ENCODE data around the gene MYL10.
"Not testable (repeated sequence)": the region's sequence is repeated elsewhere in the genome, so short reads cannot be mapped to it uniquely, and the experiment has no call there.

MYL10 gene

DNA sequence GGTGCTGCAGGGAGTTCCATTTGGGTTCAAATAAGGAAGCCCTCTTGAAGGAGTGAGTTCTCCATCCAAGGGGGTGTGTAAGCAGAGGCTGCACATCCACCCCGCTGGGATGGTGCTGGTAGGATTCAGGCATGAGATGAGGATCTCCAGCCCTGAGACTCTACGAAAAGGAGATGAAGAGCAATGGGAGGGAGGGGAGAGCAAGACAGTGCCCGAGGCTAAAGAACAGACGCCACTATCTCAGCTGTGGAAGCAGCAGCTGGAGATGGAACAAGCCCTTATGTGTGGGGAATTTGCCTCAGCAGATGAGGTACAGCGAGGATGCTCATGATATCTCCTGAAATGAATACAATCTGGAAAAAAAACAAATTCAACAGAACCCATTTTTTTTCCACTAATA lies 28.1 kb upstream of the MYL10 start:
- no peak for DNase-seq (ENCODE audit: low read depth, low spot score)
- no peak overlapping the region for H3K27ac ChIP-seq

DNA sequence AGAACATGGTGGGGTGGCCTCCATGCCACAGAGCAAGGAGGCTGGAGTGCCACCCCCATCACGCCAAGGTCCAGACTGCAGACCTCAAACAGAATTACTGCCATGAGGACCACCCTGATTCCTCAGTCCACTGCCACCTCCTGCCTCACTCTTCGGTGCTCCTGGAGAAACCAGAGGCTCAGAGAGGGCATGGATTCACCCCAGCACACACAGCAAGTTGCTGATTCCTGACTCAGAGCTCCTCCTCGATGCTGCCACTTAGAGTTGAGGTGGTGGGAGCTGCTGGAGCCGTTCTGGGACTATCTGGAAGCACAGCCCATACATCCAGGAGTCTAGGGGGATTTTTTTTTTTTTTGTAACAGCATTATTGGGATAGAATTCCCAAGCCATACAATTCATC lies 22.0 kb upstream of the MYL10 start:
- H3K27ac ChIP-seq, result no peak overlapping the region
- no peak for DNase-seq (ENCODE audit: low read depth, low spot score)

GRCh38 chr7:101650579-101651081 lies 21.5 kb upstream of the MYL10 start:
- no peak overlapping the region for H3K27ac ChIP-seq
- no peak for DNase-seq (ENCODE audit: low read depth, low spot score)

GRCh38 chr7:101647876-101648275 lies 18.8 kb upstream of the MYL10 start:
- DNase-seq (ENCODE audit: low read depth, low spot score); H3K27ac ChIP-seq: not testable (repeated sequence)

DNA sequence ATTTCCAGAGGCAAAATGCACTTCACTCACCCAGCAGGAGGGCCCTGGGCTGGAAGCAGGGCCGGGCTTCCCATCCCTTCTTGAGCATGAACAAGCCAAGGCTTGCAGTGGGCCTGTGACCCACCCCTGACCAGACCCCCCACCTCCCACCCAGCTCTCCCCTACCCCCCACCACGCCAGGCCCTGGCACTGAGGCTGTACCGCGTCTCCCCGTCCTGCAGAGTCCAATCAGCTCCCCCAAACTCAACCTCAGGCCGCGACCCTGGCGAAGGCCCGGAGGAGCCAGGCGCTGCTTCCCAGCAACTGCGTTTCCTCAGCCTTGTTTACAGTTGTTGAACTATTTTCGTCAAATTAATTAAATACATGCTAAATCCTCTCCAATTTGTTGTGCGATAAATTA lies 16.9 kb upstream of the MYL10 start:
- no peak for DNase-seq (ENCODE audit: low read depth, low spot score)
- no peak overlapping the region for H3K27ac ChIP-seq

- H3K27ac ChIP-seq, result no peak overlapping the region
- no peak for DNase-seq (ENCODE audit: low read depth, low spot score)
Observed at GRCh38 chr7:101644879-101645278, 15.8 kb upstream of the MYL10 start.

- DNase-seq (ENCODE audit: low read depth, low spot score); H3K27ac ChIP-seq: not testable (repeated sequence)
Observed at GRCh38 chr7:101639127-101639526, 10.0 kb upstream of the MYL10 start.

DNA sequence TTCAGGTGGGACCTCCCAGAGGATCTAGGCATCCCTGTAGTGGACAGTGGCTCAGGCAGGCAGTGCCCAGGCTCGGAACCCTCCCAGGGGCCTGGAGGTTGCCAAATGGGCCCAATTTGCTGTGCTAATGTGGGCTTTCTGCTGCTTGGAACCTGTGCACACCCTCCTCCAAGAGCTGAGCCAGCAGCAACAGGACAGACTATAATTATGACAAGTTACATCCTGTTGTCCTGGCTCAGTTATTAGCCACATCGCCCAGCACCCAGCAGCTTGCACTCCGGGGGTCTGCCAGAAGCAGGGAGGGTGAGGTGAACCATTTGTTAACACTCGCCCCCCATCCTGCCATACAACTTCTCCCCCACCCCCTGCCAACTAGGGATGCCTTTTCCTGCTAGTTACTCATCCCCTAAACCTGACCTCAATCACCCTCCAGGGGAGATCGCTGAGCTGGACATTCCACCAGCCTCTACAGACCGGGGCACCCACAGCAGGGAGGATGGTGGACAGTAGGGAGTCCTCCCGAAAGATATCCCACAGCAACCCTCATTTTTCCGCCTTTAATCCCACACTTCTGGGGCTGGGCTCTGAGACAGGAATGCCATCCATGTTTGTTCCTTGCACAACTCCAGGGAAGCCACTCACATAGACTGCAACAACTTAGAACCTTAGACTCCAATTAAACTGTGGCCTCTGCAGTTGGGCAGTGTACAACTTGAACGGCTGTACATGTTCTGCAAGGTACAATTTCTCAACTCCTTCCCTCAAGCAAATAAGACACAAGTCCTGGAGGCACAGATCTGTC lies 7.9 kb upstream of the MYL10 start:
- H3K27ac ChIP-seq, result no peak overlapping the region
- DNase-seq (ENCODE audit: low read depth, low spot score), result no peak

DNA sequence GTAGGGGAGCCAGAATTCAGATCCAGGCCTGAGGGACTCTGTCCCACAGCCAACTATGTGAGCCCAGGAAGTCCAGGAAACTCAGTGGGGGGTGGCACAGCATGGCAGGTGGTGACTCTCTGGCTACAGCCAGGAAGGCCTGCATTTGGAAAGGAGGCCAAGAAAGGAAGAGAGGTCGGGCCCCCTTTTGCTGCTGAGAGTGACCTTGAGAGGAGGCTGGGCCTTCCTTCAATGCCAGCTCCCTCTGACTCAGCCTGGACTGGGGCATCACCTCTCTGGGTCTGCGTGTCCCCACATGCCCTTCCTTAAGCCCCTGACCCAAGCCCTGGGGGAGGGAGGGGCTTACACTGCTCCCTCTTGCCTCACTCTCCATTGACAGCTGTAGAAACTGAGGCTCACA lies 6.4 kb upstream of the MYL10 start:
- DNase-seq (ENCODE audit: low read depth, low spot score), result no peak
- no peak overlapping the region for H3K27ac ChIP-seq

DNA sequence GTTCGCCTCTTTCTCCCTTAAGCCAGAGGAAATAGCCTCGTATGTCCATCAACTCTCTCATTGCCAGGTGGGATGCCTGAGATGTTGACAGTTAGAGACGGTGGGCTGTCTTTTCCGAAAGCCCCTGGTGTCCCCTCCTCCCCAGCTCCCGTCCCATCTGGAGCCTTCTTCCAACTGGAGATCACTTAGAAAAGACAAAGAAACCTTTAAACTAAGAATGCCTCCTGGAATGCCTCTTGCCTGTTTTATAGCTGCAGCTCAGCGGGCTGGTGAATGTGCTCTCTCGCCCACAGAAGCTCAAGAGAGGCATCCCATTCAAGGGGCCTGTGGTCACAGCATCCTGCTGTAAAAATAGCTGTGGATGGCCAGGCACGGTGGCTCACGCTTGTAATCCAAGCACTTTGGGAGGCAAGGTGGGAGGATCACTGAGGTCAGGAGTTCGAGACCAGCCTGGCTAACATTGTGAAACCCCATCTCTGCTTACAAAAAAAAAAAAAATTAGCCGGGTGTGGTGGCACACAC lies 5.2 kb upstream of the MYL10 start:
- DNase-seq (ENCODE audit: low read depth, low spot score), result no peak
- H3K27ac ChIP-seq, result no peak overlapping the region

GRCh38 chr7:101633511-101633910 lies 4.4 kb upstream of the MYL10 start:
- DNase-seq (ENCODE audit: low read depth, low spot score), result no peak
- no peak overlapping the region for H3K27ac ChIP-seq

DNA sequence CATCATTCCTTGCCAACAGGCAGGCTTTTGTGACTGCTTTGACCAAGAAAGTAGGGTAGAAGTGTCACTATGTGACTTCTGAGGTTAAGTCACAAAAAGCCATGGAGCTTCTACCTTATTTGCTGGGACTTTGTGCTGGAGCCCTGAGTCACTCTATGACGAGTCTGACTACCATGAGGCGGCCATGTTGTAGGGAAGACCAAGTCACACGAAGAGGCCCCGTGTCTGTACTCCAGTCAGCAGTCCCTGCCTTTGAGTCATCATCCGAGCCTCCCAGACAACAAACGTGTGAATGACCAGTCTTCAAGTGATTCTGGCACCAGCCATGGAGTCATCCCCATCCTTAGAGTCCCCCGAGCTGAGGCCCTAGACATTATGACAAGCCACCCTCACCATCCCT lies 3.5 kb upstream of the MYL10 start:
- no peak for DNase-seq (ENCODE audit: low read depth, low spot score)
- no peak overlapping the region for H3K27ac ChIP-seq

DNA sequence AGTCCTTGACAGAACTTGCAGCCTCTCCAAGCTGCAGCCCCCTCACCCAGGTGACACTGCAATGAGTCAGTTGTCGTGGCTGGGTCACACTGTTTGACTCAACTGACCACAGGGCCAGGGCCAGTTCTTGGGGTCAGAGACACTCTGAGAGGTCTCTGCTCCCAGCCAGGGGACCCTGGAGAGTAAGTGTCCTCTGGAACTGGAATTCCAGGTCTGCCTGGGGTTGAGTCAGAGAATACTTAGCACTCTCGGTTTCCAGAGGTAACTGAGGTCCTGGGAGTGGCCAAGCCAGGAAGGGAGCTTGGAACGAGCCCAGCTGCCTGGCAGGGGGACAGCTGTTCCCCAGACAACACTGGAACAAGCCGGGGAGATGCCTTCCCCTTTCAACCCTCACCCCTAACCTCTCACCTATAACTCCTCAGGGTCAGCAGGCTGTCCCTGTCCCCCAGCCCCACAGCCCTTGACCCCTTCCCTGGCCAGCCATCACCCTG lies 2.2 kb upstream of the MYL10 start:
- peak overlapping the region; percentile 60 for H3K27ac ChIP-seq
- DNase-seq (ENCODE audit: low read depth, low spot score), result no peak

- peak overlapping the region; percentile 60 for H3K27ac ChIP-seq
- peak; percentile 57 for DNase-seq (ENCODE audit: low read depth, low spot score)
Observed at GRCh38 chr7:101630591-101630990, 1.5 kb upstream of the MYL10 start.

GRCh38 chr7:101628522-101628921 lies 574 bp downstream of the MYL10 start:
- no peak overlapping the region for H3K27ac ChIP-seq
- no peak for DNase-seq (ENCODE audit: low read depth, low spot score)

DNA sequence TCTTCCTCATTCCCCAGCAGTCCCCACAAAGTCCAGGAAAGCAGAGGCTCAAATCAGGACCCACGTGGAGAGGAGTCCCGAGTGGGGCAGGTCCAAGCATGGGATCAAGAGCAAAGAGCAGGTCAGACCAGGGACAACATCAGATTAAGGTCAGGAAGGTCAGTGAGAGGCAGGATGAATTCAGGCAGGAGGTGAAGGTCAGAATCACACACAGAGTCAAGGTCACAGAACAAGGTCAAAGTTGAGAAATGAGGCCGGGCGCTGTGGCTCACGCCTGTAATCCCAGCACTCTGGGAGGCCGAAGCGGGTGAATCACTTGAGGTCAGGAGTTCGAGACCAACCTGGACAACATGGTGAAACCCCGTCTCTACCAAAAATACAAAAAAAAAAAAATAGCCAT lies 2.3 kb downstream of the MYL10 start:
- H3K27ac ChIP-seq, result no peak overlapping the region
- DNase-seq (ENCODE audit: low read depth, low spot score), result no peak

DNA sequence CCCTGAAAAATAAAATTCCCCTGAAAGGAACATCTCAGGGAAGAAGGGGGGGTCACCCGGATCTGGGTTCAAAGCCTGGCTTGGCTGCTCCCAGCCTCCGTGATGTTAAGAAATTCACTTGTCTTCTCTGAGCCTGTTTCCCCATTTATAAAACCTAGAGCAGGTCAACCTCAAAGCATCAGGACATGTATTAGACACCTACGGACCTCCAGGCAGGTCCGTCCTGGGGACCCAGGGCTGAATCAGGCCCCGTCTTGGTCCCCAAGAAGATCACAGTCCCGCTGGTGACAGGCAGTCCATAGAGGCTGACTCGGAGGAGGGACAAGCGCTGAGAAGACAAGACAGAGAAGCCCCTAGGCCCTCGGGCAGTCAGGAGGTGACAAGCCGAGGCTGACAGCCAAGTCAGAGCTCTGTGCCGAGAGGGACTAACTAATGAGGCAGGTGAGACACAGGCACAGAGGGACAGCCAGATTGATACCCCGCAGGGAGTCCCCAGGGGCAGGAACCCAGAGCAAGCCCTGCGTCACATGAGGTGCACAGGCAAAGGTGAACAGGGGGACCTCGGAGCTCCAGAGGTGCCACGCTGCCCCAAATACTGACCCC lies 2.9 kb downstream of the MYL10 start:
- no peak for DNase-seq (ENCODE audit: low read depth, low spot score)
- no peak overlapping the region for H3K27ac ChIP-seq

DNA sequence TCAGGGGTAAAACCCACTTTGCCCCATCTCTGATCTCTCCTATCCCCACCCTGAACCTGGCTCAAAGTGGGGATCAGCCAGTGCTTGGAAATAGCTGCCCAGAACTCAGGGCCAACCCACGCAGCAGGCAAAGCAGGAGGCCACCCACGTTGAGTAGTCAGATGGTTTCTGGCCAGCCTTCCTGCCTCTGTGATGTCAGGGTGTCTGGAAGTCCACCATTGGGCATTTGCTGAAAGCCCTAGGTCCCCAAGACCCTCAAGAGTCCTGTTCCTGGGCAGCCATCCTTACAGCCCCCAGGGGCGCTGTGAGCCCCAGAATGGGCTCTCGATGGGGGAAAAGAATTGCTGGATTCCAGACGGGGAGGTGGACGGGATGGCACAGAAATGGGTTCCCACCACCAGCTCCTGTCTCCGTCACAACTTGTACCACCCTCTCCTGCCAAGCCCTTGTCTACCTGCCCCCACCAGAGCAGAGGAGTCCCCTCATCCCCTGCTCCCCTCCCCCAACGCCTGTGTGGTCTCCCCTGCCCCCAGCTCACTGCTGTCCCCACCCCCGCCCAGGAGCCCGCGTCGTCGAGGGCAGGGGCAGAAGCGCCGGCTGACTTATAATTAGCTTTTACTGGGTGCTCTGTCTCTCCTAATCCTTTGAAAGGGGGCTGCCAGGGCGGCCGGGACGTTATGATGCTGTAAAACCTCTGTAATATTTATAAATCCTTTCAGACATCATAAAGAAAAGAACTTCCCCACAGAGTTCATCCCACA lies 3.9 kb downstream of the MYL10 start:
- H3K27ac ChIP-seq, result no peak overlapping the region
- DNase-seq (ENCODE audit: low read depth, low spot score), result no peak

DNA sequence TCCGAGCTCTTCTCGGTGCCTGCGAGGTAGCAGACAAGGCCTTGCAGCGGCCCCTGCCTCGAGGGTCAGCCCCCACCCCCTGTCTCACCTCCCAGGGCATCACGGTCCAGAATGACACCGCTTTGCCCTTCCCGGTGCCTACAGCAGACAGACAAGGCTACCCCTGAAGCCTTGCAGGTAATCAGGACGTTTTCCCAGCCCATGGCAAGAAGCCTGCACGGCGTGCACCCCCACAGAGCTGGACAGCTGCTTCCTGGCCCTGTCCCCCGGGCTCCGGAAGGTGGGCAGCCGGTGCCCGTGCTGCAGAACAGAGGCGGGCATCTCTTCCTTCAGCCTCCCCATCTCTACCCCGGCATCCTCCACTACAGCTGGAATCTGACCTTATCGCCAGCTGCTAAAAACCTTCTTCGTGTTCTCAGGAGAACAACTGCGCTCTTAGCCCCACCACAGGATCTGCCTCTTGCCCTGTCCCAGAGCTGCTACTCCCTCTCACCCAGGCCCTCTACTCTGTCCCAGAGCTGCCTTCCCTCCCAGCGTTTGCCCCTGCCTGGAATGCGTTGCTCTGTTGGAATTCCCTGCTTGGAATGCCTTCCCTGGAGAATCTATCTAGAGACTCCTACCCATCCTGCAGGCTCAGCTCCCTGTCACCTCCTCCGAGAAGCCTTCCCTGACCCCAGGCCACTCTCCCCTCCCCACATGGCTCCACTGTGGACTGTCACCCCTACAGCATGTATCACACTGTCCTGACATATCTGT lies 4.7 kb downstream of the MYL10 start:
- DNase-seq (ENCODE audit: low read depth, low spot score), result no peak
- H3K27ac ChIP-seq, result no peak overlapping the region

DNA sequence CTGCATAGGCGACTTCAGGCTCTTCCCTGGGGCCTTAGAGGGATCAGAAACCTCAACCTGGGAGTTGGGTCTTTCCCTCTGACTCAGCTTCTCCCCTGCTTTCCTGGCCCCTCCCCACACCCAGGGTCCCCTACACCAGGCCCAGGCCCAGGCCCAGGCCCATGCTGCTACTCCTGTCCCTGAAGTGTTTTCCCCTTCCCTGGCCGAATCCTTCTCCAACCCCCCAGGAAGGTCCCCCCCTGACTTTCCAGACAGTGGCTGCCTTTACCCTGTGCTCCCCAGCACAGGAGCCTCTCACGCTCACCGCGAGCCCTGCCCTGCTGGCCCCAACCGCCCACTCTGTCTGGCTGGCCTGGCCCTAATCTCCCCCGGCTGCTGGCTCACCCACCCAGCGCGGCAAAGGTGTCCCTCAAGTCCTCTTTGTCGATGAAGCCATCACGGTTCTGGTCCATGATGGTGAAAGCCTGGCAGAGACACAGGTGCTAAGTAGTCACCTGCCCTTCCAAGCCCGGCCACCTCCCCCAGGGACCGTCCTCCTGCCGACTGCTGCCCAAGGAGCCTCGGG lies 6.4 kb downstream of the MYL10 start:
- H3K27ac ChIP-seq, result no peak overlapping the region
- DNase-seq (ENCODE audit: low read depth, low spot score), result no peak
